ENCODE data around the gene FRS2.

DNA sequence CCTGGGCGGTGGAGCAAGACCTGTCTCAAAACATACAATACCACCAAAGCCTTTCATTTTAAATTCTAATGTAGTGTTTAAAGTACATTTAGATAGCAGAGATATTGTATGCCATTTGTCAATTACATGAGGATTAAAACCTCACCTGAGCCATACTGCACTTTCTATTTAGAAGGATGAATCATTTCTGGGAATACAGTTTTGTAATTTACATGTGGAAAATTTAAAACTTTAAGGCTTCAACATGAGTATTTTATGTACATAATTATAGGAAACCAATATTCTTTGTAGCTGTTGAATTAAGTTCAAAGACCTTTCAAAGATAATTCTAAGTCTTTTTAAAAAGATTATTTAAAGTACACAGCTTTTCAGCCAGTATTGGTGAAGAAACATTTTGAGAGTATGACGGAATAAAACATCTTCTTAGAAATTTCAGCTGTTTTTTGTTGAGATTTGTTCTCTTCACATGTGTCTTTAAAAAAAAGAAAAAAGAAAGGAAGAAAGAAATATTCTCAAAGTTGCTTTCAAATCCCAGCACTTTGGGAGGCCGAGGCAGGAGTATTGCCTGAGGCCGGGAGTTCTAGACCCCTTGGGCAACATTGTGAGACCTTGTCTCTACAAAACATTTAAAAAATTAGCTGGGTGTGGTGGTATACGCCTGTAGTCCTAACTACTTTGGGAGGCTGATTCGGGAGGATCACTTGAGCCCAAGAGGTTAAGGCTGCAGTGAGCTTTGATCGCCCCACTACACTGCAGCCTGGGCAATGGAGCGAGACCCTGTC is 80.6 kb downstream of the FRS2 start:
- TF ChIP-seq EP300 (IDR thresholded peaks at IDR 0.05) (no peak), POLR2A (IDR thresholded peaks at IDR 0.05) (no peak)
- TF ChIP-seq, protein P1, sequence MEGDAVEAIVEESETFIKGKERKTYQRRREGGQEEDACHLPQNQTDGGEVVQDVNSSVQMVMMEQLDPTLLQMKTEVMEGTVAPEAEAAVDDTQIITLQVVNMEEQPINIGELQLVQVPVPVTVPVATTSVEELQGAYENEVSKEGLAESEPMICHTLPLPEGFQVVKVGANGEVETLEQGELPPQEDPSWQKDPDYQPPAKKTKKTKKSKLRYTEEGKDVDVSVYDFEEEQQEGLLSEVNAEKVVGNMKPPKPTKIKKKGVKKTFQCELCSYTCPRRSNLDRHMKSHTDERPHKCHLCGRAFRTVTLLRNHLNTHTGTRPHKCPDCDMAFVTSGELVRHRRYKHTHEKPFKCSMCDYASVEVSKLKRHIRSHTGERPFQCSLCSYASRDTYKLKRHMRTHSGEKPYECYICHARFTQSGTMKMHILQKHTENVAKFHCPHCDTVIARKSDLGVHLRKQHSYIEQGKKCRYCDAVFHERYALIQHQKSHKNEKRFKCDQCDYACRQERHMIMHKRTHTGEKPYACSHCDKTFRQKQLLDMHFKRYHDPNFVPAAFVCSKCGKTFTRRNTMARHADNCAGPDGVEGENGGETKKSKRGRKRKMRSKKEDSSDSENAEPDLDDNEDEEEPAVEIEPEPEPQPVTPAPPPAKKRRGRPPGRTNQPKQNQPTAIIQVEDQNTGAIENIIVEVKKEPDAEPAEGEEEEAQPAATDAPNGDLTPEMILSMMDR (IDR thresholded peaks at IDR 0.05), result no peak

Data from gastroesophageal sphincter (tissue), 3 donors.